Stimulated activated CD4-positive, alpha-beta T cell treated with anti-CD3 and anti-CD28 coated beads, Interleukin-12 subunit alpha, Interleukin-12 subunit beta, amount 100 ng/mL, for 24 hours (primary cell): ENCODE measurements around the gene FOXP1.
"Not testable (repeated sequence)": the region's sequence is repeated elsewhere in the genome, so short reads cannot be mapped to it uniquely, and the experiment has no call there.

ENCODE experiments used
- DNase-seq, 2 experiments: peaks; one replicate each; pipeline ENCODE4 v3.0.0-alpha.2; 2020; ENCODE audit warnings: low read depth in 2 of 2

The FOXP1 gene

GRCh38 chr3:71530903-71531530 is 52.5 kb downstream of the FOXP1 start:
- DNase-seq = no peak

DNA sequence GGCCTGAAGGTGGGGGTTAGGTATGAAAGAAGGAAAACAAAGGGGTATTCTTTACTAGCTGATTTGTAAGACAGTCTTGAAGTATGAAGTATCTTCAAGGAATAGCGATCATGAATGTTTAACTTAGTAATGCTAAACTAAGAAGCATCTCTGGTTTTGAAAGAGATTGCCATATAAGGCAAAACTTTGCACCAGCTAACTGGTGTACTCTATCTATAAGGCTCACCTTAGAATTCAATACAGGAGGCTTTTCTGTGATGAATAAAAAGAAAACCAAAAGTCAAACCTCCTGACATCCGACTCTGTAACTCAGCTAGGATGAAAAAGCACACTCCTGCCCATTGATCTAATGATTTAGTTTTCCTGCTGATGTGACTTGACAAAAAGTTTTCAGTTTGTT is 54.7 kb downstream of the FOXP1 start:
- DNase-seq = no peak

DNA sequence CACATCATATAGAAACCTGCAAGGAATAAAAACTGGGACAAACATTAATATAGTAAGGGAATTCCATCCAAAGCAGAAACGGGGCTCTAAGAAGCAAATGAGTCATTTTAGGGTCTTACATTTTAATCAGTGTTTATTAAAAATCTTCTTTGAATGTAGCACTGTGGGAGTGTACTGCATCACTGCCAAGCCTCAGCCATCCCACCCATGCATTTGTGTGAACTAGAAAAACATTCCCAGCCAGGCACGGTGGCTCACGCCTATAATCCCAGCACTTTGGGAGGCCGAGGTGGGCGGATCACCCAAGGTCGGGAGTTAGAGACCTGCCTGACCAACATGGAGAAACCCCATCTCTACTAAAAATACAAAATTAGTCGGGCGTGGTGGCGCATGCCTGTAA is 57.1 kb downstream of the FOXP1 start:
- DNase-seq = not testable (repeated sequence)

DNA sequence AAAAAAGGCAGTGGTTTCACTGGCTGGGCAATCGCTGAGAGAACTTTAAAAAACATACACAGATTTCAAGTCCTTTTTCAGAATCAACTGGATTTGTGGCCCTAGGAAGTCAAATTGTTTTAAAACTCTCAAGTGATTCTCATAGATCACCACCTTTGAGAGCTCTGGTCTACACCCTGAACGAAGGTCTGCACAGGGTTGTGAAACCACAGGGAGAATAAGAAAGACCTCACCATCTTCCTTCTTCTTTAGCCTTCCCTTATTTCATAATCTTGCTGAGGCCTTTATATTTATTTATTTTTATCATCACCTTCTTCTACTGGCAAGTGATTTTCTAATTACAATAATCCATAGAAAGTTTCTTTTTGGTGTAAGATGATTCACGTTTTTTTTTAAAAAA is 58.1 kb downstream of the FOXP1 start:
- no peak for DNase-seq

- DNase-seq = no peak
These were observed 58.9 kb downstream of the FOXP1 start for GRCh38 chr3:71524672-71525071.

DNA sequence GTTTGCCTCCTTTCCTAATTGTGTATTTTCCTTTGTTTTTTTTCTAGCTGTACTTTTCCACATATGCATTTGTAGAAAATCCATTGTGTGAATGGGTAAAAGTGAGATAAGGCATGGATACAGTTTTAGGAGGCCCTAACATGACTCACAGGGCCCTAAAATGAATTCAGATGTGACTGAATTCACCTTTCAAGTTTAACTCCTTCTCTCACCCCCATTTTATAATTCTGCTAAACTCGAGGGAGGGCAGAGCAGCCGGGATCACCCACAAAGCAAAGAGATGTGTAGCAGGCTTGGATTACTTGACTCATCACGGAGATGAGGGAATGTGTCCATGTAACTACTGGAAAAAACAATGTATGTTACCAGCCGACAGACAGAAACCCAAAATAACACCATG is 59.9 kb downstream of the FOXP1 start:
- DNase-seq = no peak

GRCh38 chr3:71521940-71522876 is 61.3 kb downstream of the FOXP1 start:
- no peak for DNase-seq

GRCh38 chr3:71521021-71521352 is 62.5 kb downstream of the FOXP1 start:
- DNase-seq = no peak

- DNase-seq = no peak
These were observed 63.1 kb downstream of the FOXP1 start for GRCh38 chr3:71520161-71521020.

- DNase-seq = no peak
These were observed 65.4 kb downstream of the FOXP1 start for GRCh38 chr3:71518089-71518488.

GRCh38 chr3:71517271-71517791 is 66.2 kb downstream of the FOXP1 start:
- no peak for DNase-seq

DNA sequence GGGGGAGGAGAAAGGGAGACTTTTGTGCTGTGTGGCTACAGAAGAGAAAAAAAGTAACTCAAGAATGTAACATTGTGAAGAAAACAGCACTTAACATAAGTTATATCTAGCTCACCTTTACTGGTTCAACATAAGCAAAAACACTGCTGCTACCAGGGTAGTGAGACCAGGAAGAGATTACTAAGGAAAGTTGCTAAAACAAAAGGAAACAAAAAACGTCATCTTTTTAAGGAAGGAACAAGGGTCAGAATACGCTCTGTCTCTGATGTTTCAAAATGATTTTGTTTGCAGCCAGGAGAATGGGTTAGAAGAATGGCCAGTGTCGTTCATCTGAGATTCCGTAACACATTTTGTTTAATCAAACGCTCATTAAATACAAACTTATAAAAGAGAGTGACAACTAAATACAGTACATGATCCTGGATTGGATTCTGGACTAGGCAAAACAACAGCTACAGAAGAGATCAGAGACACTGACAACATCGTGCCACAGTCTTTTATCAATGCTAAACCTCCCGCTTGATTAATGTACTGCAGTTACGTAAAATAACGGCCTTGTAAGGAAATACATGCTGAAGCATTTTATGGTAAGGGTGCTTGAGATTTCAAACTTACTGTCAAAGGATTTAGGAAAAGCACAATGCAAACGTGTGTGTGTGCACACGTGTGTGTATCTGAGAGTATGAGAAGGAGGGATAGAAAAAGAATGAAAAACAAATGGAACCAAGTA is 67.7 kb downstream of the FOXP1 start:
- no peak for DNase-seq

GRCh38 chr3:71514621-71515020 is 68.9 kb downstream of the FOXP1 start:
- DNase-seq = no peak

GRCh38 chr3:71513515-71513914 is 70.0 kb downstream of the FOXP1 start:
- no peak for DNase-seq

DNA sequence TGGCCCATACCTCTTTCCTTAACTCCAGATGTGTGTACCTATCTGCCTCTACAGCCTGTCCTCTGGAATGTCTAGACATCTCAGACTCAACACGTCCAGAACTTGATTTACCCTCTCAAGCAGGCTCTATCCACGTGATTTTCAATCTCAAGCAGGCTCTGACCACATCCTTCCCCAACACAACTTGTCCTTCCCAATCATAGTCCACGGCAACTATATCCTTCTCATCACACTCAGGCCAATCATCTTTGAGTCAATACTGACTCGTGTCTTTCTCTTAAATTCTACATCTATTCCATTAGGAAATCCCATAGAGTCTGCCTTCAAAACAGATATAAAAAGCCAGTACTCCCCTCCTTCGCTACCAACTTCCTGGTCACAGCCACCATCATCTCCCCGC is 70.4 kb downstream of the FOXP1 start:
- no peak for DNase-seq

DNA sequence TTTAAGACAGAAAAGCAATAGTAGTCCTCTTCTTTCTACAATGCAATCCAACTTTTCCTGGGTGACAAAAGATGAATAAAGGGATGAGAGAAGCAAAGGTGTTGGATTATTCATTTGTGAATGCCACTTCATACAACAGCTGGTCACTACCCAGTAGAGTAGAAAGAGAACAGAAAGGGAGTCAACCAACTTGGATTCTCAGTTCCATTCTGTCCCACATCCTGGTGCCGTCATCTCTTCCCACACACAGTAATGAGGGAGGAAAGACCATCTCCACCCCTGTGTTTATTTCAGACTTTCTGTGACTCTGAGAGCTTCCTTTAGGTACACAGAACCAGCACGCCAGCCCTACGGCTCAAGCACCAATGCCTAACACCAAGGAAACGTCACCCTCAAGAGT is 71.0 kb downstream of the FOXP1 start:
- no peak for DNase-seq

DNA sequence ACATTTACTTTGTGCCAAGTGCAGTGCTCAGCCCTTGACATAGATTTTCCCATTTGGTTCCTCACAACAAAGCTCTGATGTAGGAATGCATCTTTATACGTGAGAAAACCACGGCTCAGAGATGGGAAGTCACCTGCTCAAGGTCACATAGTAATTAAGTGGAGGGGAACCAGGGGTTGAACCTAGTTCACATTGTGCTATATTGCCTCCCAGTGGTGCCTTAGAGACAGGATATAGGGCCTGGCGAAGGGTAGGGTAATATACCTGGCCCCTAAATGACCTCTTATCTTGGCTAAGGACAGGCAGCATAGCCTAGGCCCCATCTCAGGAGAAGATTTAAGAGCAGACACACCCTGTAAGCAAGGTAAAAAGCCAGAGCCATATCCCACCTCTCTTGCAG is 71.5 kb downstream of the FOXP1 start:
- no peak for DNase-seq

GRCh38 chr3:71511446-71511845 is 72.1 kb downstream of the FOXP1 start:
- no peak for DNase-seq

GRCh38 chr3:71511037-71511436 is 72.5 kb downstream of the FOXP1 start:
- no peak for DNase-seq

- no peak for DNase-seq
These were observed 73.0 kb downstream of the FOXP1 start for GRCh38 chr3:71510510-71510909.

DNA sequence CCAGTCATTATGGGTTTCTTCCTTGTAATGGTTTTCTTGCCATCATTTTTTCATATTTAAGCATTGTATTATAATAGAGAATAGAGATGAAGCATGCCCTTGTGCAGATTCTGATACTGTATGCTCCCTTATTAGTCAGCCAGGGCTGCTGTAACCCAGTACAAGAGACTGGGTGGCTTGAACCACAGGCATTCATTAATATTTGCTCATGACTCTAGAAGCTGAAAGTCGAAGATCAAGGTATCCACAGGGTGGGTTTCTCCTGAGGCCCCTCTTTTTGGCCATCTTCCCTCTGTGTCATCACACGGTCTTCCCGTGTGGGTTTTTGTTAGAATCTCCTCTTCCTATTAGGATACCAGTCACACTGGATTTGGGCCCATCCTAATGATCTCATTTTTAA is 74.5 kb downstream of the FOXP1 start:
- DNase-seq = no peak
